ENCODE measurements around the gene COL27A1. TPM values are rescaled to one million over a fixed set of nuclear protein-coding genes. Genes with fewer than 3 reads are reported as not detected.
"Not testable (repeated sequence)": the region's sequence is repeated elsewhere in the genome, so short reads cannot be mapped to it uniquely, and the experiment has no call there.

COL27A1 gene
- polyA plus RNA-seq, 1 donor, result 45.2 TPM

- no peak for DNase-seq
Observed at GRCh38 chr9:114183006-114183405, 27.7 kb downstream of the COL27A1 start.

- no peak for DNase-seq
Observed at GRCh38 chr9:114184071-114184470, 28.7 kb downstream of the COL27A1 start.

GRCh38 chr9:114184866-114185265 is 29.5 kb downstream of the COL27A1 start:
- no peak for DNase-seq

- no peak for DNase-seq
Observed at GRCh38 chr9:114185570-114186490, 30.5 kb downstream of the COL27A1 start.

- DNase-seq, result no peak
Observed at GRCh38 chr9:114186605-114187289, 31.4 kb downstream of the COL27A1 start.

- no peak for DNase-seq
Observed at GRCh38 chr9:114187827-114188226, 32.5 kb downstream of the COL27A1 start.

GRCh38 chr9:114189823-114190562 is 34.7 kb downstream of the COL27A1 start:
- no peak for DNase-seq

GRCh38 chr9:114190563-114190905 is 35.2 kb downstream of the COL27A1 start:
- no peak for DNase-seq

- DNase-seq, result not testable (repeated sequence)
Observed at GRCh38 chr9:114191402-114191801, 36.1 kb downstream of the COL27A1 start.

- no peak for DNase-seq
Observed at GRCh38 chr9:114192539-114192938, 37.2 kb downstream of the COL27A1 start.

GRCh38 chr9:114193090-114193489 is 37.8 kb downstream of the COL27A1 start:
- no peak for DNase-seq

GRCh38 chr9:114196117-114196516 is 40.8 kb downstream of the COL27A1 start:
- DNase-seq, result no peak

- DNase-seq, result no peak
Observed at GRCh38 chr9:114196979-114197622, 41.8 kb downstream of the COL27A1 start.

GRCh38 chr9:114198249-114199040 is 43.1 kb downstream of the COL27A1 start:
- DNase-seq, result no peak

GRCh38 chr9:114200721-114201300 is 45.5 kb downstream of the COL27A1 start:
- DNase-seq, result no peak

GRCh38 chr9:114202396-114202795 is 47.1 kb downstream of the COL27A1 start:
- no peak for DNase-seq

- no peak for DNase-seq
Observed at GRCh38 chr9:114202849-114203248, 47.5 kb downstream of the COL27A1 start.

GRCh38 chr9:114203410-114204140 is 48.2 kb downstream of the COL27A1 start:
- no peak for DNase-seq

GRCh38 chr9:114204265-114204664 is 48.9 kb downstream of the COL27A1 start:
- no peak for DNase-seq
